Smooth muscle cell of the coronary artery (primary cell): ENCODE results near the gene SCYGR7. TPM values are rescaled to one million over a fixed set of nuclear protein-coding genes. Genes with fewer than 3 reads are reported as not detected.

Experiments used
- total RNA-seq: library from RNA; depleted of rRNA; stranded (reverse); fragments of >200 nt; gene quantifications from 2 replicates; pipeline ENCODE4 v1.2.3, GENCODE V29; 2014; ENCODE audit warnings: low replicate concordance

The SCYGR7 gene
- total RNA-seq: not detected in 2 replicates

GRCh38 chr2:227728035-227728434 lies at the start of gene SCYGR7:
Gene SCYGR7 (plus strand): TSS chr2:227728335. CDS start chr2:227728335, 0 bp downstream.

GRCh38 chr2:227717687-227718567 lies 10.2 kb upstream of the SCYGR7 start, which contains the start of gene SLC19A3:
Gene SLC19A3 (minus strand): TSS chr2:227718028. CDS start chr2:227702318, 15,710 bp downstream.

GRCh38 chr2:227724394-227725039 lies 3.6 kb upstream of the SCYGR7 start, which contains the start of gene SCYGR6:
Gene SCYGR6 (minus strand): TSS chr2:227724757. CDS start chr2:227724757, 0 bp downstream.

GRCh38 chr2:227745594-227745993 lies 17.5 kb downstream of the SCYGR7 start, which contains the start of gene SCYGR8:
Gene SCYGR8 (plus strand): TSS chr2:227745894. CDS start chr2:227745894, 0 bp downstream.

Other genes starting within 250 kb of the SCYGR7 start
- not detected in 2 replicates for gene SCYGR2, start 129.4 kb upstream of the SCYGR7 start, total RNA-seq
- gene SCYGR3, start 113.5 kb upstream of the SCYGR7 start, total RNA-seq: not detected in 2 replicates
- under 0.01 TPM in 1 of 2 replicates, not detected in the other for gene SCYGR4, start 110.8 kb upstream of the SCYGR7 start, total RNA-seq
- not detected in 2 replicates for gene SCYGR5, start 61.5 kb upstream of the SCYGR7 start, total RNA-seq
- gene SLC19A3, start 10.3 kb upstream of the SCYGR7 start, total RNA-seq: 0.23 and 2.1 TPM in 2 replicates
- not detected in 2 replicates for gene SCYGR6, start 3.6 kb upstream of the SCYGR7 start, total RNA-seq
- gene SCYGR8, start 17.6 kb downstream of the SCYGR7 start, total RNA-seq: not detected in 2 replicates
- 0.30 TPM in 1 of 2 replicates, not detected in the other for gene CCL20, start 85.5 kb downstream of the SCYGR7 start, total RNA-seq
- 0.12 and 9.5 TPM in 2 replicates for gene DAW1, start 143.3 kb downstream of the SCYGR7 start, total RNA-seq